GM21723 (cell line): ENCODE results near the gene EBLN2.
A peak's percentile ranks its signal among the peaks of the same experiment; 100 is the strongest.

ENCODE experiments used
- ATAC-seq: cut with Tn5 transposase; IDR thresholded peaks from one replicate; pipeline ENCODE4 v1.9.1; 2021; ENCODE audit warnings: mild to moderate bottlenecking, moderate library complexity; ENCODE audit not compliant: unreplicated experiment

EBLN2 gene

DNA sequence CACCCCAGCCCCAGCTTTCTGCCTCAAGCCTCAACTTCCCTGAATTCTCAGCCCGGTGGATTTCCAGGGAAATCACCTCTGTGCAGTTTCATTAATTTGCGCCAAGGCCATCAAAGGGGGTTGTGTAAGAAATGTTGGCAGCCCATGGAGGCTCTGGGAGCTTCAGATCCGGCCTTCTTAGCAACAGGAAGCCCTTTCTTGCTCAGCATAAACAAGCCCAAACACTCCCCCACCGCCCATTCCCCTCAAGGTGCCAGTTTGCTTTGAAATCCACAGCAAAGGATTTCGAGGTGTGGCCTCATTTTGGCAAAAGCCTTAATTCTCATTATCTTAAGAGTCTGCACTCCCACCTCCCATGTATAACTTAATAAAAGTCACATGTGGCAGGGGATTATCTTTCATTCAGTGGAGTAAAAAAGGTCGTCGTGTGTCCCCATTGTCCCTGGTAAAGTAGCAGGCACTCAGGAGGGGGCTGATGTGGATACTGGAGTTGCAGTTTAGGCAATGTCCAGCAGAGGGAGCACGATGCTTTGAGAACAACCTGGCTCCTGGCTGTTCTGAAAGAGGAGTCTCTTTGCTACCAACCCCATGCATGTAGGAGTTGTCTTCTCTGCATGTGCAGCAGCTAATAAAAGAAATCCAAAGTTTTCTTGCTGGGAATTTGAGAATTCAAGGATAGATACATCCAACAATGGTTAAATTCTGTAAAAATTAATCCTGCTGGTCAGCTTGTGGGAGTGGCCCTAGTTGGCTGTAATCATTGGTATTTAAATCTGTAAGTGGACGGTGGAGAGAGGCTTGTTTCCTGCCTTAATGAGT is 39.5 kb downstream of the EBLN2 start:
- ATAC-seq = peak; percentile 89

DNA sequence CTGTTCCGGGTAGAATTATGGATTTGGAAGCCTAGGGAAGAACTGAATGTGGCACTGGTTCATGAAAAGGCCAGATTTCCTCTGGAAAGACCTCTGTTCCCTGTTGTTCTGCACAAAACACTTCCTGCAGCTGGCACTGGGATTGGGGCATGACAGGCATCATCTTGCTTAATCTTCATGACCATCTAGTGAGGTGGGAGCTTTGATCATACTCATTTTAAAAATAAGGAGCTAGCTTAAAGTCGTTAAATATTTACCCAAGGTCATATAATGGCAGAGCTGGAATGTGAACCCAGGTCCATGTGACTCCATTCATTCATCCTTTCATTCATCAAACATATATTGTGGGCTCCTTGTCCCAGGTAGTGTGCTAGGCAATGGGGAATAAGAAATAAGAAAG is 40.4 kb downstream of the EBLN2 start:
- ATAC-seq = no peak

DNA sequence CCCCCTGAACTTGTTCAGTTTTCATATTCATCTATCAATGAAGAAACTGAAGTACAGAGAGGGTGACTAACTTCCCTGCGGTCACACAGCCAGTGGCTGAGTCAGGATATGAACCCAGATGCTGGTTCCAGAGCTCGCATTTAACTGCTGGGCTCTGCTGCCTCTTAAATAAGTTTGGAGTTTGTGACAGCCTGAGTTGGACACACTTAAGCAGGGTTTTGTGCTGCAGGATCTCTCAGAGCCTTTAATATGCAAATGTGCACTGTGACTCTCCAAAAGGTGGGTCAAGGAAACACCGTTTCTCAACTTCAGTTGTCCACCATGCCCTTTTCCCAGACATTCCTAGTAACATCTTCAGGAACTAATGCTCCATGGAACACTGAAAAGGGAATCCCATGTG is 45.8 kb downstream of the EBLN2 start:
- ATAC-seq = no peak

DNA sequence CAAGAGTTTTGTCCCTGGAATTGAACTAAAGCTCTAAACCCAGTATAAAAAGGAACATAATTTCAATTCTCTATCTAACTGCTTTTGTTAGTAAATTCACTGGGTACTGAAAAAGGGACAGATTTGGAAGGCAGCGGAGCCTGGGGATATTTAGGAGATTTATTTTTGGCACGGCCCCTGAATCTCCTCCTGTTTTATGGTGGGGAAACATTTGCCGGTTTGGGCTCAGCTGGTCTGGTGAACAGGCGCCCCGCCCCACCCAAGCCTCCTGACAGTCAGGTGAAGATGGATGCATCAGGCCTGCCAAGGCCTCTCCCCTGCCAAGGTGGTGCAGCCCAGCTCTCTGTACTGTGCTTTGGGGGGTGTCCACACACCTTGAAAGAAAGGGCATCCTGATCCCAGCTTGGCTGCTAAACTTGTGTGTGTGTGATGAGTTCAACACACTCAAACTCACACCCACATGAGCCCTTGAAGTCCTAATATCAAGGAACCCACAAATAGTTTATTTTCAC is 46.3 kb downstream of the EBLN2 start:
- ATAC-seq = no peak

DNA sequence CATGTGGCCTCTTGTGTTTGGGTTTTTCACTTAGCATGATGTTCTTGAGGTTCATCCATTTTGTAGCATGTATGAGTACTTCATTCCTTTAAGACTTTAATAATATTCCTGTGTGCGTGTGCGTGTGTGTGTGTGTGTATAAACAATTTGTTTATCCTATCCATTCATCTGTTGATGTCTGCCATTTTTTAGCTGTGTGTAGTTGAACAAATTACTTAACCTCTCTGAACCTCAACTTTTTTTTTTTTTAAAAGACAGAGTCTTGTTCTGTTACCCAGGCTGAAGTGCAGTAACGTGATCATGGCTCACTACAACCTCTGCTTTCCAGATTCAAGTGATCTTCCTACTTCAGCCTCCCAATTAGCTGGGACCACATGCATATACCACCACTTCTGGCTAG is 47.3 kb downstream of the EBLN2 start:
- no peak for ATAC-seq

DNA sequence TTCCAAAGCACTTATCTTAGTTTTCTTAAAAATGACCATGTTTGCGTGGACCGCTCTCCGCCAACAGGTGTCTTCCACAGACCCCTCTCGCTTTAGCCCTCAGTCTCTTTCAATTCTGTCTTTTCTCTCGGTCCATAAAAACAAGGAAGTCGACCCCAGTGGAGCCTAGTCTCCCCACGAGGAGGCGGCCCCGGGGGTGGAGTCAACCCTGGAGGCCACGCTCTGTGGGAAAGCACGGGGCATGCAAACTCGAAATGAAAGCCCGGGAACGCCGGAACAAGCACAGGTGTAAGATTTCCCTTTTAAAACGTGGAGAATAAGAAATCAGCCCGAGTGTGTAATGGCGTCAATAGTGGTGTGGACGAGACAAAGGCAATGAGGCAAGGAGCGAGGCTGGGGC is 49.1 kb downstream of the EBLN2 start:
- no peak for ATAC-seq
